GM19438 (cell line): ENCODE data around the gene THOP1.
"Not testable (repeated sequence)": the region's sequence is repeated elsewhere in the genome, so short reads cannot be mapped to it uniquely, and the experiment has no call there.

Source experiments
- ATAC-seq: cut with Tn5 transposase; IDR thresholded peaks from one replicate; pipeline ENCODE4 v1.9.1; 2021; ENCODE audit warnings: low read depth; ENCODE audit not compliant: unreplicated experiment

The THOP1 gene

DNA sequence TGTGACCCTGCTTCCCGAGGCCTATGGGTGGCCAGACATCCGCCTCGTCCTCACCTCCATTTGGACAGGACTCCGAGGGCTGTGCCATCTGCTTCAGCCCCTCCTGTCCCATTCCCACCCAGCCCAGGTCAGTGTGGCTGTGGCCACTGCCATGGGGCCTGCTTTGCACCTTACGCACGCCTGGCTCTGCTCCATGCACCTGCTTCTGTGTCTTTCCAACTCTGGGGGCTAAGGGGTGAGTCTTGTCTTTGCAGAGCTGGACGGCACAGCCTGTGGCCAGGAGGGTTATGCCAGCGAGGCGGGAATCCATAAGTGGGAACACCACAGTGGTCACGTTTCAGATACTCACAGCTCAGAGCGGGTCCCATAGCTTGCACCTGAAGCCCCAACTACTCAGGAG is 29.1 kb downstream of the THOP1 start:
- no peak for ATAC-seq

DNA sequence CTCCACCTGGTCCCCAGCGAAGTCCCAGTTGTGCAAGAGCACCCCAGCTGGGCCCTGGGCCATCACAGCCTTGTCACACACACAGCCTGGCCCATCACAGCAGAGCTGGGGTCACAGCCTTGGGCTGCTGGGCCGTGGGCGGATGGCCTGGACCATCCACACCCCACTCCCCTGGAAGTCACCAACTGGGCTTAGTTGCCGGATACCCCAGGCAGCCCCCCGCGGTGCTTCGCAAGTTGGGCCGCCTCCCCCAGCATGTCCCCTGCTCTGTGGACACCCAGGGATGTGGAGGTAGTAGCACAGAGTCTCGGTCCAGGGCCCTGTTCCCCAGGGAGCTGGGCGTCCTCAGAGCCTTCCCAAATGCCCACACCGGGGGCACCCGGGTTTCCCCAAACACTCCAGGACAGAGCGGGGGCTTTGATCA is 29.9 kb downstream of the THOP1 start:
- ATAC-seq = no peak

DNA sequence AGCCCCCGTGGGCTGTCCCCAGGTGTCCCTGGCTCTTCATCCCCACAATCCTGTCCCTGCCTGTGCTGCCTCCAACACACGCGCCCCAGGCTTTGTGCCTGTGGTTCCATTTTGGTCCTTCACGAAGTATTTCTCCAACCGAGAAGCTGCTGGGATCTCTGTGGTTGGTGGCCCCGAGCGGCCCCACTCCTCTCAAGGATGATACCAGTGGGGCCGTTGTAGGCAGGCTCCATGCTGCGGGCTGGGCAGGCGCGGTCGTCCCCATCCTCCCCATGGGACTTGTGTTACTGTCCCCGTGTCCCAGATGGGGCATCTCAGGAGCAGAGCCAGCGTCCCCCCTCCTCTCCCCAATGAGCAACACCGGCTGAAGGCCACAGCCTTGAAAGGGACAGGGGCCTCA is 30.6 kb downstream of the THOP1 start:
- no peak for ATAC-seq

DNA sequence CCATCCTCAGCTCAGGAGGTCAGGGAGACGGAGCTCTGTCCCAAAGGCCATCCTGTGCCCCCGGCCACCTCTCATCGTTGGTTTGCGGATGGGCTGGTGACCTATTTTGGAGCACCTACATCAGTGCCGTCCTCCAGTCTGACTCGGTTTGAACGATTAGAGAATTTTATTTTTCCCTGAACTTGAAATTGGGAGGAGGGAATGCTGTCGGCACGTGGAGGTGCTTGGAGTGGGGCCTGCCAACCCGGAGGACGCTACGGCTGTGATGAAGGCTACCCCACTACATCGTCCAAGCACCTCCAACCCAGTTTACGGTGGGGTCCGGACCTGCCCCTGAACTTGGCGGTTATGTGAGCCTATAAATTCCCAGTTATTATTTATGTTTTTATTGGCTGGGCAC is 31.3 kb downstream of the THOP1 start:
- ATAC-seq = no peak

DNA sequence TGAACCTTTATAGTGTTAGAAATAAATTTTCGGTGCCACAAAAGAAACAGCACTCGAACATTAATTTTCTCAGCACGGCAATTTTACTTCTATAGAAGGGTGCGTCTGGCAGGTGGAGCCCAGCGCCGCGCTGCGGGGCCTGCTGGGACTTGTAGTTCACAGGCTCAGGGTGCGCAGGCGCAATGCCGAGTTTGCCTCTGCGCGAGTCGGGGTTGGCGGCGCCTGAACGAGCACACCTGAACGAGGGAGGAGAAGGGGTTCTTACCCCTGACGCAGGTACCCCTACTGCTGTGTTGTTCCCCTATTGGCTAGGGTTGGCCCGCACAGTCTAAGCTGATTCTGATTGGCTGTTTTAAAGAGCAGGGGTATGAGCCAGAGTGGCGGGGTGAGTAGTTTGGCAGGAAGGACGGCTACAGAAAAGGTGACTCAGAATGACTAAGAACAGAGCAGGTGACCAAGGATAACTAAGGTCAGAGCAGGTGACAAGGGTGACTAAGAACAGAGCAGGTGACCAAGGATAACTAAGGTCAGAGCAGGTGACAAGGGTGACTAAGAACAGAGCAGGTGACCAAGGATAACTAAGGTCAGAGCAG is 32.0 kb downstream of the THOP1 start:
- not testable (repeated sequence) for ATAC-seq

DNA sequence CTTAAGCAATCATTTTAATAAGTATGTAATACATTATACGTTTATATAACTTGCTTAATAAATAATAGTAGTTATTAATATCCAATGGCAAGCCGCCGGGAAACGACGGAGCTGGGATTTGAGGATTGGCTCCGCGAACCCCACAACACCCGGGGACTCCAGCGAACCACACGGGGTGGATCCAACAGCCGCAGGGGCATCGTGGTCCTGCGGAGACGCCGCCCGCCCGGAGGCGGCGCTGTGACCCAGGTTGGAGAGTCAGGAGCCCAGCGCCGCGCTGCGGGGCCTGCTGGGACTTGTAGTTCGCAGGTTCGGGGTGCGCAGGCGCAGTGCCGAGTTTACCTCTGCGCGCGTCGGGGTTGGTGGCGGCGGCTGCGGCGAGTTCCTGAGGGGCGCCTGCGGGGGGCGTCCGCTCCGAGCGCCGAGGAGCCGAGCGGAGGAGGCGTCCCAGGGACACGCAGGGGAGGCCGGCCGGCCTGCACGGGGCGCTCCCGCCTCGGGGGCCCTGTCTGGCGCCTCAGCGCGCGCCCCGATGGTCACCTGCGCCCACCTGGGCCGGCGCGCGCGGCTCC is 34.3 kb downstream of the THOP1 start, which contains the start of gene ZNF554:
Gene ZNF554, plus strand, starts transcription at position 329 of the 572 bp plus-strand sequence. Its CDS starts 204 bp downstream, at position 533.
- peak; percentile 78 for ATAC-seq

DNA sequence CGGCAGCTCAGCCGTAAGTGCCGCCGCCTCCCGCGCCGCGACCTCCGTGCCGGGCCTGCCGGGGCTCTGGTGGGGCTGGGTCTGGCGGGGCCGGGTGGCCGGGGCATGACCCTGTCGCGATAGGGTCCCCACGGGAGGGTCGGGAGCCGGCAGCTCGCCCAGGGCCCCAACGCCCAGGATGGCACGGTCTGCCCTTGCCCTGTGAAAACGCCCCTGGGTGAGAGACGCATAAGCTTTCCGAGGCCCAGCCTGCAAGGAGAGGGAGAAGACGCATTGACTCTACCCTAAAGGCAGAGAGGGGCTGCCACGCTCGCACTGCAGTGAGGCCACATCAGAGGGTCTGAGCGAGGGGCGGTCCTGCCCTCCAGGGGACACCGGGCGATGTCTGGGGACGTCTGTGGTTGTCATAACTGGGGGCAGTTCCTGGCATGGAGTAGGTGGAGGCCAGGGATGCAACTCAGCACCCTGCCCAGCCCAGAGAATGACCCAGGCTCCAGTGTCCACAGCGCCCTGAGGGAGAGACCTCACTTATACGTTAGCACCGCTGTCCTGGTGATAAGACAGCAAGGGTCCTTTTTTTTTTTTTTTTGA is 34.9 kb downstream of the THOP1 start:
- ATAC-seq = no peak

DNA sequence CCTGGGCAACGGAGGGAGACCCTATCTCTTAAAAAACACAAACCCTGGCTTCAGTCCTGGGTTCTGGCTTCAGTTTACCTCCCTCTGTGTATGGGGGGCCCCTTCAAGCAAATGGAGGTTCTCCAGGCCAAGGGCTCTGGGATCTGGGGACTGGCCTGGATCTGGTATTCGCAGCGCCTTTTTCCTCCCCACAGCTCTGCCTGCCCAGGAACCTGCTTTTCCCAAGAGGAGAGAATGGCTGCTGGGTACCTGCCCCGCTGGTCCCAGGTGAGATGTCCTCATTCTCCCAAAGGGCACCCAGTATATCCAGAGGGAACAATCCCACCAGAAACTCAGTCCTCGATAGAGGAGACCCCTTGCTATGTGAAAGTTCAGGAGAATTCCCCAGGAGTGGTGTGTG is 37.5 kb downstream of the THOP1 start:
- ATAC-seq = no peak

DNA sequence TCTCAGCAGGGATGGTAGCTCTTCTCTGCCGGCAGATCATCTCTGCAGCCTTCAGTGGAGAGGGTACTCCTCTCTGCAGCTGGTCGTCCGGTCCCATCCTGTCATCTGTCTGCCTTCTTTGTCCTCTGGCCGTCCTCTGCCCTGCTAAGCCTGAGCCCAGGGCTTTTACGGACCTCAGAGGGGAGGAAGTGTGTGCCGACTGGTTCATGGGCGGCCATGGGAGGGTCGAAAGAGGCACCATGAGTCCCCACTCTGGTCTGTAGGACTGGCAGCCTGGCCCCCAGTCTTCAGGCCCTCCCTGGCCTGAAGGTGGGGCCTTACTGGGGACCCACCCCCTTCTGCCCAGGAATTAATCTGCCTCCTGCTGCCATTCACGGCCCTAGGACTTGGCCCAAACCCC is 38.3 kb downstream of the THOP1 start:
- no peak for ATAC-seq

DNA sequence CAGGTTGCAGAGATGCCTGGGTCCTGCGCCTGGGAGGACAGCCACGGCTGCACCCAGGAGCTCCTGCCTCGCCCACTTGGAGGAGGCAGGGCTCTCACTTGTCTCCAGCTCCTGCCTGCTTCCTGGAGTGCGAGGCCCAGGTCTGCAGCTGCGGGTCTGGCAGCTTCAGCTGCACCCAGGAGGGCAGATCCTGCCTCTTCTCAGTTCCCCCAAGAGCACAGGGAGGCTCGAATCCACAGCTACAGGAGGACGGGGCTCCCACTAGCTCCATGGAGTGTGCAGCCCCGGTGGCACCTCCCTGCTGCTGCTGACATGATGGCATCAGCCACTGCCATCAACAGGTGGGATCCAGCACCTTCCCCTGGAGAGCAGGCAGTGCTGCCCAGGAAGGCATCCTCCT is 38.8 kb downstream of the THOP1 start:
- ATAC-seq = no peak

DNA sequence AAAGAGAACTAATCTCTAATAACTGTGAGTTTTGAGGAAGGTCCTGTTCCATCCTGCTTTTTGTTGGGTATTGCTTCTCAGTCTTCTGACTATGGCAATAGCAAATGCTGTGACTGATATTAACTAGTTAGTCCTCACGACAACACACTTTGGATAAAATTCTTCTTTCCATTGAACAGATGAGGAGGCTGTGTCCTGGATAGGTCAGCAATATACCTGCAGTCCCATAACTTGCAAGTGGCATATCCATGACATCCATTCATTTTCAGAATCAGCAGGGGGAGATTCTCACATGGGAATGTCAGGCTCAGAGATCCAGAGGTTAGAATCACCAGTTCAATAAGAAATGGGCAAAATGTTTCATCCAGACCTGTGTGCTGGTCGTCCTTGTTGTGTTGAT is 41.7 kb downstream of the THOP1 start:
- no peak for ATAC-seq

DNA sequence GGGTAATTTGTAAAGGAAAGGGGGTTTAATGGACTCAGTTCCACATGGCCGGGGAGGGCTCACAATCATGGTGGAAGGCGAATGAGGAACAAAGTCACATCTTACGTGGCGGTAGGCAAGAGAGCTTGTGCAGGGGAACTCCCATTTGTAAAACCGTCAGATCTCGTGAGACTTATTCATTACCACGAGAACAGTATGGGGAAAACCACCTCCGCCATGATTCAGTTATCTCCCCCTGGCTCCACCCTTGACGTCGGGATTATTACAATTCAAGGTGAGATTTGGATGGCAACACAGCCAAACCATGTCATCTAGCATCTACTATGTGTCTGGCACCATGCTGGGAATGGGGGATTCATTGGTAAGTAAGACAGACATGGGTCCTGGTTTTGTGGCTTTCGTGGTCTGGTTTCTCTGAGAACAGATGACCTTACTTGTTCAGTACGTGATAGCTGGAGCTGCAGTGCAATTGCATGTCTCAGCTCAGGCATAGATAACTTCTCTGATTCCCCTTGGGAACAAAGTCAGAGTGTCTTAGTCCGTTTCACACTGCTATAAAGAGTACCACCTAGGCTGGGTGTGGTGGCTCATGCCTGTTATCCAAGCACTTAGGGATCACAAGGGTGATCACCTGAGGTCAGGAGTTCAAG is 42.7 kb downstream of the THOP1 start:
- no peak for ATAC-seq

DNA sequence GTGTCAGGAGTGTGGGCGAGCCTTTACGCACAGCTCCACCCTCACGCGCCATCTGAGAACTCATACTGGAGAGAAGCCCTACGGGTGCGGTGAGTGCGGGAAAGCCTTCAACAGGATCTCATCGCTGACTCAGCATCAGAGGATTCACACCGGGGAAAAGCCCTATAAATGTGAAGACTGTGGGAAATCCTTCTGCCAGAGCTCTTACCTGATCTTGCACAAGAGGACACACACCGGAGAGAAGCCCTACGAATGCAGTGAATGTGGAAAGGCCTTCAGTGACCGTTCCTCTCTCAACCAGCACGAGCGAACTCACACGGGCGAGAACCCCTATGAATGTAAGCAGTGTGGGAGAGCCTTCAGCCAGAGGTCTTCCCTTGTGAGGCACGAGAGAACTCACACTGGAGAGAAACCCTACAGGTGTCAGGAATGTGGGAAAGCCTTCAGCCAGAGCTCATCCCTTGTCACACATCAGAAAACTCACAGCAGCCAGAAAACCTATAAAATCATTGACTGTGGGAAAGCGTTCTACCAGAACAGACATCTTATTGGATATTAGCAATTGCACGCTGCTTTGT is 49.1 kb downstream of the THOP1 start:
- no peak for ATAC-seq

DNA sequence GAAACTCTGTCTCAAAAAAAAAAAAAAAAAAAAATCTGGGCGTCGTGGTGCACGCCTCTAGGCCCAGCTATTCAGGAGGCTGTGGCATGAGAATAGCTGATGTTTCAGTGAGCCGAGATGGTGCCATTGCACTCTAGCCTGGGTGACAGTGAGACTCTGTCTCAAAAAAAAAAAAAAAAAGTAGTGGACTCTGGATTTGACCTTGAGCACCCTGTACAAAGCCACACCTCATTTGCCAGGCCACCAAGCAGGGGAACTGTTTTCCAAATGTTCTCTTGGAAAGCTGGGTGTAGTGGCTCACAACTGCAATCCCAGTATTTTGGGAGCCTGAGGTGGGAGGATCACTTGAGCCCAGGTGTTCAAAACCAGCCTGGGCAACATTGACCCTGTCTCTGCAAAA is 52.1 kb downstream of the THOP1 start:
- ATAC-seq = no peak

DNA sequence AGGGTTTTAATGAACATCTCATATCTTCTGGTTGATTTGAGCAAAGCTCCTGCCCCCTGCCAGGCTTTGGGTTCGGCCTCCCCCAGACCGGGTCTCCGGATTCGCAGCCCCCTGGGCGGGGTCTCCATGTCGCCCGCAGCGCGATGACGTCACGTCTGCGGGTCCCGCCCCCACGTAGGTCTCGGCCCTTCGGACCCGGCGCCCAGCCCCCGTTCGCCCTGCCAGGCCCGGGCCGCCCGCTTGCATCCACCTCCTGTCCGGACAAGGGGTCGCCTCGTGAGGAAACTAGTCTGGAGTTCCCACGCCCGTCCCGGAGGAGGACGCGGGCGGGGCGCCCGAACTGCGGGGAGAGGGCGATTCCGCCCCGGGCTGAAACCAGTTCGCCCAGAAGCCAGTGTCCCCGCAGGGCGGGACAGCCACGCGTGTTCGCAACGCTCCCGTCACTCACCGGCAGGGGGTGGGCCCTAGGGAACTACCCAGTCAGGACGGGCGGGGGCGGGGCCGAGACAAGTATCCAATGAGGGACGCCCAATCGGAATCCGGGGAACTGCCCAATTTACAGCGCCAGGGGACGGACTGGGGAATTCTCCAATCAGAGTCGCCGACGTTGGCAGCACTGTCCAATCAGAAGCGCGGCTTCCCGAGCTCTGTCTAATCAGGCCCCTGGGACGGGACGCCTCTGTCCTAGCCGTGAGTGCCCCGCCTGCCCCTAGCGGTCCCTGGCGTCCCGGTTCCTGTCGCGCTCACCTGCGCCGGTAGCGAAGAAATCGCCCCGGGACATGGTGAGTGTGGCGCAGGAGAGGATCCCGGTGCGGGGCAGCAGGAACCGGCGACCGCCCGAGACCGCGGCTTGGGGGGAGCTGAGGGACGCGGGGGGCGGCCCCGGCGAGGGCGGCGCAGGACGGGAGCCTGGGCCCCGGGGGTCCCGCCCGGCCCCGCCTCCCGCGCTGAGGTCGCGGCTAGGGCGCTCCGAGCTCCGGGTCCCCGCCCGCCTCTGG is 55.8 kb downstream of the THOP1 start, which contains the start of gene ZNF555:
Gene ZNF555, plus strand, starts transcription at position 682 of the 998 bp plus-strand sequence. Its CDS starts 98 bp downstream, at position 780.
- ATAC-seq = peak; percentile 93

DNA sequence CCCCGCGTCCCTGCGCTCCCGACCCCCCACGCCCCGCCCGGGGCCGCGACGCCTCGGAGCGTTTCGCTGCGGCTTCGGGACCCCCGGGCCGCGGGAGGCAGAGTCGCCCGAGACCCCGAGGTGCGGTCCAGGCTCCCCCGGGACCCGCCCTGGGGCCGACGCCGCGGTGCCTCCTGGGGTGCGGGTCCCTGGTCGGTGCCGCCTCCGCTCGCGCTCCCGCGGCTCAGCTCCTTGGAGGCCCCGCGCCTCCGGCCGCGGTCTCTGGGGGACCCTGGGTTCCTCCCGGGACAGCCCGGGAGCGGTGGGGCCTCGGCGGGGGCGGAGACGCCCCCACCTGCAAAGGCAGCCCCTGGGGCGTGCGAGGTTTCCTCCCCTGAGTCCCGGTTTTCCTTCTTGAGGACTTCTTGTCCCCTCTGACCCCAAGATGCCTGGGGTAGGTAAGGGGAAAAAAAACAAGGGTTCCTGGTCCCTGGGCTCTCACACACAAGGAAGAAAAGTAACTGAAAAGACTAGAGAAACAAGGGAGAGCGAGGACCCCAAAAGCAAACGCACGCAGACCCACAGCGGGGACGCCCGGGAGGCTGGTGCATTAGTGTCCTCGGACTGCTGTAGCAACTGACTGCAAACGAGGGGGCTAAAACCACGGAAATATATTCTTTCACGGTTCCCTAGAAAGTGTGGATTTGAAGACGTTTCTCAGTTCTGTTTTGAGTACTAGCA is 56.7 kb downstream of the THOP1 start:
- no peak for ATAC-seq

DNA sequence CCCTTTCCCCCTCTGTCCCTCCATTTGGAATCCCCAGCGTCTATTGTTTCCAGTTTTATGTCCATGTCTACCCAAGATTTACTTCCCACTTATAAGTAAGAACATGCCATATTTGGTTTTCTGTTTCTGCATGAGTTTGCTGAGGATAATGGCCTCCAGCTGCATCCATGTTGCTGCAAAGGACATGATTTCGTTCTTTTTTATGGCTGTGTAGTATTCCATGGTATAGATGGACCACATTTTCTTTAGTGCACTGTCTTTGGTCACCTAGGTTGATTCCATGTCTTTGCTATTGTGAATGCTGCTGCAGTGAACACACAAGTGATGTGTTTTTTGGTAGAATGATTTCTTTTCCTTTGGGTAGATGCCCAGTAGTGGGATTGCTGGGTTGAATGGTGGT is 59.8 kb downstream of the THOP1 start:
- ATAC-seq = no peak

DNA sequence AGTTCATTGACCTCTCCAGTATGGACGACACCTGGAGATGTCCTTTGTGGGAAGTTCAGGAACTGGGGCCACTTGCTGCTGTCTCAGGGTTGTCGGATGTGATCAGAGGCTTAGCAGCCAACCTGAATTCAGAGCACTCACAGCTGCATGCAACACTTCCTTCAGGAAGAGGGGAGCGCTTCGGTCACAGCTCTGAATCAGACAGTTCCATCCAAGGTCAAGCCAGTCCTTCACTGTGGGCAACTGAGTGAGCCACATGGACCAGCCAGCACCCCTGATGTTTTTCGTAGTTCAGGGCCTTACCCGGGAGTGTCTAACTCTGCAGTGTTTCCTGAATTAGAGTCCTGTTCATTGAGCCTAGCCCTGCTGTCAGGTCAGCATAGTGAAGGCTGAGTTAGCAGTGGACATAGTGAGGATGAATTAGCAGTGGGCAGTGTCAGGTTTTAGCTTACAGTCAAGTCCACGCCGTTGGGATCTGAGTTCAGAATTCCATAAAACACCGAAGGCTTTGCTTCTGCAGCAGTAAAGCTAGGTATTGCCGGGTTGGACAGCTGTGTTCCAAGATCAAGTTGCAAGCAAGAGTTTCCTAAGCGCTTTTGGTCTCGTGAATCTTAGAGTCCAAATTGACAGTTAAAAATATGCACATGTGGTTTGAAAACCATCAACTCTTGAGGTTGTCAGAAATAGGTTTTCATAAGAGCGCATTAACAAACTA is 61.0 kb downstream of the THOP1 start:
- ATAC-seq = no peak

DNA sequence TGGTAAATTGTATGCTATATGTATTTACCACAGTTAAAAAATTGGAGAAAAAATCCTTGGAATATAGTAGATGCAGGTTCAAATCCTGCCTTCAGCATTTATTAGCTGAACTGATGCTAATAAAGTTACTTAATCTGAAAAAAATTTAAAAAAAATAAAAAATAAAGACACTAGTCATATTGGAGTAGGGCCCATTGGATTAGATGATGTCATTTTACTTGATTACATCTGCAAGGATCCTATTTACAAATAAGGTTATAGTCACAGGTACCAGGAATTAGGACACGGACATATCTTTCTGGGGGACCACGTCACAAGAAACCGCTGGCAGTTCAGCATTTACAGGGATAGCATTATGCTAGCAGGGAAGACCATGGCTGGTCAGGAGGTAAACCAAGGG is 62.2 kb downstream of the THOP1 start:
- ATAC-seq = no peak
